ENCODE data around the gene TCF4. TPM values are rescaled to one million over a fixed set of nuclear protein-coding genes. Genes with fewer than 3 reads are reported as not detected.

Gene TCF4
- total RNA-seq, 1 donor from 2014 or later, result 115 TPM

GRCh38 chr18:55585065-55585919, 2.7 kb downstream of the TCF4 start:
- Histone ChIP-seq H3K27ac (ENCODE audit: low read depth, low read length) (peak overlapping the region; percentile 30), H3K4me2 (ENCODE audit: low read length) (peak overlapping the region; percentile 90), H3K79me2 (ENCODE audit: insufficient read depth, low read length) (peaks cover 83% of the 10 kb centered on the region), H2AFZ (ENCODE audit: low read depth, low read length) (peak overlapping the region; percentile 2), H3K4me1 (ENCODE audit: insufficient read depth, low read length) (peaks cover 5% of the 10 kb centered on the region), H3K9ac (ENCODE audit: low read length) (peak overlapping the region; percentile 92), H3K36me3 (ENCODE audit: insufficient read depth, low read length) (peaks cover 4% of the 10 kb centered on the region), H3K4me3 (ENCODE audit: insufficient read depth, low read depth, low read length) (peak overlapping the region; percentile 78), H4K20me1 (ENCODE audit: insufficient read depth, low read length) (peaks cover 6% of the 10 kb centered on the region), H3K27me3 (ENCODE audit: insufficient read depth, low read length) (no peaks in the 10 kb centered on the region), H3K9me3 (ENCODE audit: insufficient read depth, low read depth, low read length) (no peaks in the 10 kb centered on the region)
- no peaks in the 10 kb centered on the region for H3K36me3 Mint-ChIP-seq (ENCODE audit: low read depth, unreplicated experiment)
- peak overlapping the region; percentile 93 for H3K4me3 Mint-ChIP-seq (ENCODE audit: unreplicated experiment)
- TF ChIP-seq EZH2 (IDR thresholded peaks at IDR 0.05; ENCODE audit: insufficient read depth, low read length) (no peak), CTCF (IDR thresholded peaks at IDR 0.05; ENCODE audit: insufficient read depth, low read depth, low read length) (no peak)
- no peak overlapping the region for H3K27ac Mint-ChIP-seq (ENCODE audit: unreplicated experiment)
- no peaks in the 10 kb centered on the region for H3K27me3 Mint-ChIP-seq (ENCODE audit: low read depth, unreplicated experiment)
- DNase-seq (ENCODE audit: low read depth) (no peak), FAIRE-seq (peak; percentile 71)
- H3K9me3 Mint-ChIP-seq (ENCODE audit: unreplicated experiment), result no peaks in the 10 kb centered on the region
- peaks cover 32% of the 10 kb centered on the region for H3K4me1 Mint-ChIP-seq (ENCODE audit: low read depth, unreplicated experiment)

- no peaks in the 10 kb centered on the region for H3K27me3 ChIP-seq (ENCODE audit: insufficient read depth, low read length)
- peak overlapping the region; percentile 90 for H3K4me2 ChIP-seq (ENCODE audit: low read length)
- peak overlapping the region; percentile 31 for H3K4me3 ChIP-seq (ENCODE audit: insufficient read depth, low read depth, low read length)
- H3K4me3 Mint-ChIP-seq (ENCODE audit: unreplicated experiment), result peak overlapping the region; percentile 76
- no peaks in the 10 kb centered on the region for H3K36me3 Mint-ChIP-seq (ENCODE audit: low read depth, unreplicated experiment)
- DNase-seq (ENCODE audit: low read depth), result no peak
- H3K36me3 ChIP-seq (ENCODE audit: insufficient read depth, low read length), result peaks cover 4% of the 10 kb centered on the region
- no peak overlapping the region for H3K9ac ChIP-seq (ENCODE audit: low read length)
- no peak for FAIRE-seq
- no peak overlapping the region for H2AFZ ChIP-seq (ENCODE audit: low read depth, low read length)
- no peaks in the 10 kb centered on the region for H3K4me1 ChIP-seq (ENCODE audit: insufficient read depth, low read length)
- no peak overlapping the region for H3K27ac ChIP-seq (ENCODE audit: low read depth, low read length)
- peaks cover 32% of the 10 kb centered on the region for H3K4me1 Mint-ChIP-seq (ENCODE audit: low read depth, unreplicated experiment)
- H3K79me2 ChIP-seq (ENCODE audit: insufficient read depth, low read length), result peaks cover 90% of the 10 kb centered on the region
- no peaks in the 10 kb centered on the region for H3K9me3 Mint-ChIP-seq (ENCODE audit: unreplicated experiment)
- no peaks in the 10 kb centered on the region for H3K27me3 Mint-ChIP-seq (ENCODE audit: low read depth, unreplicated experiment)
- TF ChIP-seq EZH2 (IDR thresholded peaks at IDR 0.05; ENCODE audit: insufficient read depth, low read length), result no peak
- H4K20me1 ChIP-seq (ENCODE audit: insufficient read depth, low read length), result peaks cover 6% of the 10 kb centered on the region
- H3K9me3 ChIP-seq (ENCODE audit: insufficient read depth, low read depth, low read length), result no peaks in the 10 kb centered on the region
- no peak overlapping the region for H3K27ac Mint-ChIP-seq (ENCODE audit: unreplicated experiment)
Measured at GRCh38 chr18:55584201-55584600, 3.8 kb downstream of the TCF4 start.

- Mint-ChIP-seq H3K27me3 (ENCODE audit: low read depth, unreplicated experiment) (no peaks in the 10 kb centered on the region), H3K27ac (ENCODE audit: unreplicated experiment) (no peak overlapping the region), H3K4me1 (ENCODE audit: low read depth, unreplicated experiment) (peaks cover 32% of the 10 kb centered on the region), H3K4me3 (ENCODE audit: unreplicated experiment) (no peak overlapping the region), H3K36me3 (ENCODE audit: low read depth, unreplicated experiment) (no peaks in the 10 kb centered on the region), H3K9me3 (ENCODE audit: unreplicated experiment) (no peaks in the 10 kb centered on the region)
- H3K4me3 ChIP-seq (ENCODE audit: insufficient read depth, low read depth, low read length), result no peak overlapping the region
- no peaks in the 10 kb centered on the region for H3K9me3 ChIP-seq (ENCODE audit: insufficient read depth, low read depth, low read length)
- peak; percentile 47 for DNase-seq (ENCODE audit: low read depth)
- TF ChIP-seq CTCF (IDR thresholded peaks at IDR 0.05; ENCODE audit: insufficient read depth, low read depth, low read length) (no peak), EZH2 (IDR thresholded peaks at IDR 0.05; ENCODE audit: insufficient read depth, low read length) (no peak)
- H2AFZ ChIP-seq (ENCODE audit: low read depth, low read length), result no peak overlapping the region
- H3K4me1 ChIP-seq (ENCODE audit: insufficient read depth, low read length), result no peaks in the 10 kb centered on the region
- peaks cover 12% of the 10 kb centered on the region for H4K20me1 ChIP-seq (ENCODE audit: insufficient read depth, low read length)
- FAIRE-seq, result peak; percentile 76
- H3K9ac ChIP-seq (ENCODE audit: low read length), result no peak overlapping the region
- peak overlapping the region; percentile 16 for H3K4me2 ChIP-seq (ENCODE audit: low read length)
- no peak overlapping the region for H3K27ac ChIP-seq (ENCODE audit: low read depth, low read length)
- peaks cover 93% of the 10 kb centered on the region for H3K79me2 ChIP-seq (ENCODE audit: insufficient read depth, low read length)
- H3K27me3 ChIP-seq (ENCODE audit: insufficient read depth, low read length), result no peaks in the 10 kb centered on the region
- H3K36me3 ChIP-seq (ENCODE audit: insufficient read depth, low read length), result peaks cover 4% of the 10 kb centered on the region
Measured at GRCh38 chr18:55582325-55582724, 5.7 kb downstream of the TCF4 start.
